Measurements from ENCODE around the gene ALDH4A1. TPM values are rescaled to one million over a fixed set of nuclear protein-coding genes. Genes with fewer than 3 reads are reported as not detected.
A peak's percentile ranks its signal among the peaks of the same experiment; 100 is the strongest.
"Not testable (repeated sequence)": the region's sequence is repeated elsewhere in the genome, so short reads cannot be mapped to it uniquely, and the experiment has no call there.

Gene ALDH4A1
- total and polyA plus RNA-seq, 2 of the 4 experiments (the other 2 are of a cell fraction) = 8.6 to 21.1 TPM

DNA sequence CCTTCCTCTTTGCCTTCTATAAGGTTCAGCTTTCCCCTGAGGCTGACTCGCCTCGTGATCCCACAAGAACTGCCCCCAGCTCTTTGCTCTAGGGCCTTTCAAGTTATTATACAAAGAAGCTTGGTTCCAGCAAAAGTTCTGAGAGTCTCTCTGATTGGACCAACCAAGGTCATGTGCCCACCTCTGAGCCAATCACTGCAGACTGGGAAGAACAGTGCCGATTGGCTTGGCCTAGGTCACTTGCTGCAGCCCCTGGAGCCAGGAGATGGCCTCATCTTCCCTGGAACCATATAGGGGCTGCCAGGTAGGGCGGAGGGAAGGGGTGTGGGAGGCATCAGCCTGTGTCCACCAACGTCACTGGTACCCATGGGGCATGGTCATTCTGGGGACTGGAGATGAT, 65.7 kb downstream of the ALDH4A1 start:
- no peak overlapping the region for H3K4ac ChIP-seq (ENCODE audit: low read depth, low read length)
- H3K56ac ChIP-seq (ENCODE audit: extremely low read depth, insufficient read depth, low read length) = no peak overlapping the region
- H3K14ac ChIP-seq (replicated peaks; ENCODE audit: low read depth, low read length) = no peak overlapping the region
- POLR2A ChIA-PET (ENCODE audit: unreplicated experiment) = no interaction called here
- WGBS, 2 experiments (ENCODE audit: extremely low coverage in 2 of 2, insufficient read length in 1 of 2) = 33% methylated on average over 5 of the region's 5 CpGs; no CpG with 5 or more reads in 1 of the 2 experiments
- dilution Hi-C loops (cut with HindIII; ENCODE audit: low sequenced_read_pairs, unreplicated experiment) (no loop called here), intact Hi-C loops (cut with micrococcal nuclease) (no loop called here), in situ Hi-C loops (cut with MboI; ENCODE audit: low sequenced_read_pairs) (no loop called here)
- H3K4me1 ChIP-seq (ENCODE audit: control insufficient read depth, insufficient read depth, low read length) = no peaks in the 10 kb centered on the region
- no TSS peak for BruUV-seq (replicated peaks)
- ATAC-seq (ENCODE audit: low read depth) = no peak
- H4K8ac ChIP-seq (ENCODE audit: low read depth in 2 of 2, low read length in 2 of 2) = no peak overlapping the region
- no peak overlapping the region for H2BK20ac ChIP-seq (ENCODE audit: low read depth, low read length)
- no peaks in the 10 kb centered on the region for H3K36me3 ChIP-seq (ENCODE audit: control insufficient read depth, insufficient read depth, low read length)
- H2BK15ac ChIP-seq (ENCODE audit: low read depth, low read length) = no peak overlapping the region
- CTCF ChIA-PET = interaction anchor here (0.5 kb wide), 1 partner anchor 38 kb away, joined by 3 read pairs; no protein-coding TSS in a partner anchor
- no peak overlapping the region for H4K5ac ChIP-seq (ENCODE audit: low read depth, low read length)
- H2BK5ac ChIP-seq (ENCODE audit: low read depth, low read length, poor library complexity, severe bottlenecking) = no peak overlapping the region
- H3K9me3 ChIP-seq (ENCODE audit: control insufficient read depth, insufficient read depth, low read length) = no peaks in the 10 kb centered on the region
- H3K4me3 ChIP-seq (ENCODE audit: insufficient read depth, low read depth, low read length) = no peak overlapping the region
- H2BK120ac ChIP-seq (ENCODE audit: low read depth, low read length) = no peak overlapping the region
- peaks cover 3% of the 10 kb centered on the region for H3K27me3 ChIP-seq (ENCODE audit: control insufficient read depth, insufficient read depth, low read length)
- H3K27ac ChIP-seq (ENCODE audit: insufficient read depth, low read length) = no peak overlapping the region
- H3K4me2 ChIP-seq (ENCODE audit: low read depth, low read length) = no peak overlapping the region
- H3K23ac ChIP-seq (ENCODE audit: low read depth, low read length) = no peak overlapping the region
- H4K91ac ChIP-seq (ENCODE audit: insufficient read depth, low read depth, low read length) = no peak overlapping the region
- DNase-seq = no peak
- H2AK5ac ChIP-seq (ENCODE audit: low read depth, low read length) = no peak overlapping the region
- H3K18ac ChIP-seq (ENCODE audit: low read depth, low read length) = no peak overlapping the region
- H3K9ac ChIP-seq (ENCODE audit: low read depth, low read length) = no peak overlapping the region
- H2AK9ac ChIP-seq (replicated peaks; ENCODE audit: low read depth, low read length, poor library complexity) = no peak overlapping the region
- TF ChIP-seq RCOR1 (IDR thresholded peaks at IDR 0.05; ENCODE audit: insufficient replicate concordance, low read length) = no peak
- TF ChIP-seq, protein P1, sequence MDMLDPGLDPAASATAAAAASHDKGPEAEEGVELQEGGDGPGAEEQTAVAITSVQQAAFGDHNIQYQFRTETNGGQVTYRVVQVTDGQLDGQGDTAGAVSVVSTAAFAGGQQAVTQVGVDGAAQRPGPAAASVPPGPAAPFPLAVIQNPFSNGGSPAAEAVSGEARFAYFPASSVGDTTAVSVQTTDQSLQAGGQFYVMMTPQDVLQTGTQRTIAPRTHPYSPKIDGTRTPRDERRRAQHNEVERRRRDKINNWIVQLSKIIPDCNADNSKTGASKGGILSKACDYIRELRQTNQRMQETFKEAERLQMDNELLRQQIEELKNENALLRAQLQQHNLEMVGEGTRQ (IDR thresholded peaks at IDR 0.05; ENCODE audit: low read depth, low read length) = peak; percentile 77
- H3K9me1 ChIP-seq (ENCODE audit: insufficient read depth, low read length) = no peaks in the 10 kb centered on the region
- peak overlapping the region; percentile 51 for H2AFZ ChIP-seq (replicated peaks; ENCODE audit: low read length, poor library complexity)
- H4K20me1 ChIP-seq (ENCODE audit: insufficient read depth, low read length) = no peaks in the 10 kb centered on the region
- no peaks in the 10 kb centered on the region for H3K79me1 ChIP-seq (ENCODE audit: low read depth in 1 of 2, low read length in 2 of 2)

DNA sequence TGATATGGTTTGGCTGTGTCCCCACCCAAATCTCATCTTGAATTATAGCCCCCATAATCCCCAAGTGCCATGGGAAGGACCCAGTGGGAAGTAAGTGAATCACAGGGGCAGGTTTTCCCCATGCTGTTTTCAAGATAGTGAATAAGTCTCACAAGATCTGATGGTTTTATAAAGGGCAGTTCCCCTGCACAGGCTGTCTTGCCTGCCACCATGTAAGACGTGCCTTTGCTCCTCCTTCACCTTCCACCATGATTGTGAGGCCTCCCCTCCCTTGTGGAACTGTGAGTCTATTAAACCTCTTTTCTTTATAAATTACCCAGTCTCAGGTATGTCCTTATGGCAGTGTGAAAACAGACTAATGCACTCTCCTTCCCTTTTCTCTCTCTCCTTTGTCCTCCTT, 70.0 kb downstream of the ALDH4A1 start:
- H3K56ac ChIP-seq (ENCODE audit: extremely low read depth, insufficient read depth, low read length); H2AK9ac ChIP-seq (replicated peaks; ENCODE audit: low read depth, low read length, poor library complexity); H2BK20ac ChIP-seq (ENCODE audit: low read depth, low read length); intact Hi-C loops (cut with micrococcal nuclease); H3K14ac ChIP-seq (replicated peaks; ENCODE audit: low read depth, low read length); H2AK5ac ChIP-seq (ENCODE audit: low read depth, low read length); dilution Hi-C loops (cut with HindIII; ENCODE audit: low sequenced_read_pairs, unreplicated experiment); H3K4ac ChIP-seq (ENCODE audit: low read depth, low read length); H4K20me1 ChIP-seq (ENCODE audit: insufficient read depth, low read length); H3K36me3 ChIP-seq (ENCODE audit: control insufficient read depth, insufficient read depth, low read length); H3K79me1 ChIP-seq (ENCODE audit: low read depth in 1 of 2, low read length in 2 of 2); H3K4me1 ChIP-seq (ENCODE audit: control insufficient read depth, insufficient read depth, low read length); H3K4me2 ChIP-seq (ENCODE audit: low read depth, low read length); H3K9ac ChIP-seq (ENCODE audit: low read depth, low read length); DNase-seq; H3K9me1 ChIP-seq (ENCODE audit: insufficient read depth, low read length); ATAC-seq (ENCODE audit: low read depth); H3K27me3 ChIP-seq (ENCODE audit: control insufficient read depth, insufficient read depth, low read length); in situ Hi-C loops (cut with MboI; ENCODE audit: low sequenced_read_pairs); POLR2A ChIA-PET (ENCODE audit: unreplicated experiment); H2BK15ac ChIP-seq (ENCODE audit: low read depth, low read length); H4K91ac ChIP-seq (ENCODE audit: insufficient read depth, low read depth, low read length); H2BK120ac ChIP-seq (ENCODE audit: low read depth, low read length); H4K5ac ChIP-seq (ENCODE audit: low read depth, low read length); H4K8ac ChIP-seq (ENCODE audit: low read depth in 2 of 2, low read length in 2 of 2); H3K18ac ChIP-seq (ENCODE audit: low read depth, low read length); H2BK5ac ChIP-seq (ENCODE audit: low read depth, low read length, poor library complexity, severe bottlenecking); H3K23ac ChIP-seq (ENCODE audit: low read depth, low read length); H3K27ac ChIP-seq (ENCODE audit: insufficient read depth, low read length); H3K9me3 ChIP-seq (ENCODE audit: control insufficient read depth, insufficient read depth, low read length); H3K4me3 ChIP-seq (ENCODE audit: insufficient read depth, low read depth, low read length); H2AFZ ChIP-seq (replicated peaks; ENCODE audit: low read length, poor library complexity); BruUV-seq (replicated peaks): not testable (repeated sequence)
- CTCF ChIA-PET = interaction anchor here (0.7 kb wide), 1 partner anchor 229 kb away, joined by 3 read pairs; no protein-coding TSS in a partner anchor
- WGBS, 2 experiments (ENCODE audit: extremely low coverage in 2 of 2, insufficient read length in 1 of 2) = no CpG with 5 or more reads among the region's 1 CpG
